GM18873 (cell line): ENCODE results near the gene EFHD1.

Source experiments
- ATAC-seq: cut with Tn5 transposase; IDR thresholded peaks from one replicate; pipeline ENCODE4 v1.9.1; 2021; ENCODE audit warnings: mild to moderate bottlenecking, moderate library complexity, moderate number of reproducible peaks; ENCODE audit not compliant: unreplicated experiment, low FRiP score

The EFHD1 gene, protein sequence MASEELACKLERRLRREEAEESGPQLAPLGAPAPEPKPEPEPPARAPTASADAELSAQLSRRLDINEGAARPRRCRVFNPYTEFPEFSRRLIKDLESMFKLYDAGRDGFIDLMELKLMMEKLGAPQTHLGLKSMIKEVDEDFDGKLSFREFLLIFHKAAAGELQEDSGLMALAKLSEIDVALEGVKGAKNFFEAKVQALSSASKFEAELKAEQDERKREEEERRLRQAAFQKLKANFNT

GRCh38 chr2:232633413-232634205 lies at the start of gene EFHD1:
EFHD1 (plus strand) TSS chr2:232633604; CDS start chr2:232633705, 101 bp downstream.
- ATAC-seq = no peak

DNA sequence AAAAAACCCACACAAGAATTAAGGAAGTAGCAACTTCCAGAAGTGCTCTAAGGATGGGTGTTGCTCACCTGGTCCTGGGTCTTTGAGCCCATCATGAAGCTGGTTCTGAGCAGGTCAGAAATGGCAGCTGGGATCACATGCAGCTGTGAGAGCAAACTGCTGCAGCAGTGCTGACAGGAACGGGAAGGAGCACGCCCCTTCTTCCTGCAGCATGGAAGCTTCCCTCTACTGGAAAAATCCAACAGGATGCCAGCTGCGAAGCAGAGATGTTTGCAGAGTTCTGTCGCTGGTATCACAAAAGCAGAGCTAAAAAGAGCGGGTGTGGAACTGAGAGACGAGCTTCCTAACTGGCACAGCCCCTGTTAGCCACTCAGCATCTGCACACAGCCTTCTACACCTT lies 49.2 kb upstream of the EFHD1 start:
- ATAC-seq = no peak

DNA sequence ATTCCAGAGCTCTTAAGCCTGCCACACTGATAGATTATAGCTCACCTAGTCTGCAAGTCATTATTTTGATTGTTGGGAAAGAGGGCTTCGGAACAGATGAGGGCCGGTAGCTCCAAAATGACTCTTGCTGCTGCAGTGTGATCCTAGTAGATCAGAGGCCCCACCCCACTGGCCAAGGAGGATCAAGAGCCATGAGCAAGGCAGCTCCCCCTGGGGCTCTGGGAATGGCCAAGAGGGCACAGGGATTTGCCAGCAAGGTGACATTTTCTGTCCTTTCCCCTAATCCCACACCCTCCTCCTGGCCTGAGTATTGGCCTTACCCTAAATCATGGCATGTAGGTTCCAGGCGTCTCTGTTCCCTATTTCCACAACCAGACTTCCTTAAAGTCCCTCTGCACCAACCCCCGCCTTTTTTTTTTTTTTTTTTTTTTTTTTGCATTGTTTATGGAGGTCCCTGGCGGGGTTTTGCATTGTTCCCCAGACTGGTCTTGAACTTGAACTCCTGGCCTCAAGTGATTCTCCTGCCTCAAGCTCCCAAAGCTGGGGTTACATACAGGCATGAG lies 46.4 kb upstream of the EFHD1 start:
- ATAC-seq = no peak

DNA sequence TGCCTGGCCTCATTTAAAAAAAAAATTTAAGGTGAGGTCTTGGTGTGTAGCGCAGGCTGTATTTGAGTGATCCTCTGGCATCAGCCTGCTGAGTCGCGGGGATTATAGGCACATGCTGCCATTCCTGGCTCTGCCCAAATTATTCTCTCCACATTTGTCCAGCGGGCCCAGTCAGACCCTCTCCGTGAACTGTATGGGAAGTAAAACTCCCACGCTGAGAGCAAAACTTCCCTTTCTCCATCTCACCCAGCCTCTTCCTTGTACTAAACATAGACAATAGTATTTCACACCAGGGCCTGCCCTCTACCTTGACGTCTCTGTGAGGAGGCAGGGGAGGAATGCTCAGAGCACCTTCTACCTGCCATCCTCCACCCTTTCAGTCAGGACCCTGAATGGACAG lies 45.9 kb upstream of the EFHD1 start:
- ATAC-seq = no peak

DNA sequence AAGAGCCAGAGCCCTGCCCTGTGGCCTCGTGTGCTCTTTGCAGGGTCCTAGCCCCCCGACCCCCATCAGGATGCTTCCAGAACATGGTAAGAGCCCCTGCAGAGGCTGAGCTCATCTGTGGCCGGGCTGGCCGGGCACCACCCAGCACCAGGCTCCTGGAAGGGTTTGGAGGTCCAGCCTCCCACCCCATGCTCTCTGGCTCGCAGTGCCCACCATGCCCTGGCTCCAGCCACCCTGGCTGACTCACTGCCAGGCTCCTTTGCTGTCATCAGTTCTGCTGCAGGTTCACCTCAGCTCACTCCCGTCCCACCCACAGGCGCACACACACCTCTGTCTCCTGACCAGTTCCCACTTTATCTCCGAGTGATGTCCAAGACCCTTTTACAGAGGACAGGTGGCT lies 45.4 kb upstream of the EFHD1 start:
- ATAC-seq = no peak

DNA sequence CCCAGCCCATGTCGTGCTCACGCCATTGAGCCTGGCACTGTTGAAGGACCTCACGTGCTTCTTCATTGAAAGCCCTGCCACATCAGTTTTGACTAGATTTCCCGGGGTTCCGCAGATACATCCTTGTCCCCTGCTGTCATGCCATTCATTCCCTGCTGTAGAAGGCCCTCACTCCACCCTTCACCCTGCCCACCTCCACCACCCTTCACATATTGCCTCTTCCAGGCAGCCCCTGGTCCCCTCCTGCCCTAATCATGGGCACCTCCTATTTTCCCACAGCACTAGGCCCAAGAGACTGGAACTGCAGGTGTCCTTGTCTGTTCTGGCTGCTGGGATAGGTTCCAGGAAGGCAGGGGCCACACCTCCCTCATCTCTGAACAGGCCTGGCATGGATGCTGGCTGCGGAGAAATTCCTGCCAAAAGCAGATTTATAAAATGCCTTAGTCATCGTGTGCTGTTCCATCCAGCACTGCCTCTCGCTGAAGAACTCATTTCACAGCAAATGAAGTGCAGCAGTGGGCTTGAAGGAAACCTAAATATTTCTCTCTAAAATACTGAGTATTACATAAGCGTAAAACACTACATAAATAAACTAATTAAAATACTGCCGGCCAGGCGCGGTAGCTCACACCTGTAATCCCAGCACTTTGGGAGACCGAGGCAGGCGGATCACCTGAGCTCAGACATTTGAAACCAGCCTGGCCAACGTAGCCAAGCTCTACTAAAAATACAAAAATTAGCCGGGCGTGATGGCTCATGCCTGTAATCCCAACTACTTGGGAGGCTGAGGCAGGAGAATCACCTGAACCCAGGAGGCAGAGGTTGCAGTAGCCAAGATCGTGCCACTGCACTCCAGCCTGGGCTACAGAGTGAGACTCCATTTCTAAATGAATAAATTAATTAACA lies 44.5 kb upstream of the EFHD1 start:
- no peak for ATAC-seq

GRCh38 chr2:232592772-232593395 lies 40.5 kb upstream of the EFHD1 start:
- no peak for ATAC-seq

DNA sequence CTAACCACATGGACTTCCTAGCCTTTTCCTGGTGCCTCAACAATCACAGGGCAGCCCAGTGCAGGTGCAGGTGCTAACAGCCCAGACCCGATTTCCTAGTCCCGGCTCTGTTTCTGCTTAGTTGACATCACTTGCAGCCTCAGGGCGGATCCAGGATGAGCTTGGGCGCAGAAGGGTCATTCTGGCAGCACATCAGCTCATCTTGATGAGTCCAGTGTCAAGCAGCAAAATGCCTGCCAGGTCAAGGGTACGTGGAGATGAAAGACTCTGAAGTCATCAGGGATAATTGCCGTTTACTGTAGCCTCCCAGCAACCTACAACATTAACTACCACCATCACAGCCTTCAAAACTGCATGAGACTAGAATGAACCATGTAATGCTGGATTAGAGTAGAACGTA lies 39.4 kb upstream of the EFHD1 start:
- no peak for ATAC-seq

- ATAC-seq = no peak
Measured at GRCh38 chr2:232597362-232598079, 35.9 kb upstream of the EFHD1 start.

- no peak for ATAC-seq
Measured at GRCh38 chr2:232598293-232598692, 35.1 kb upstream of the EFHD1 start.

DNA sequence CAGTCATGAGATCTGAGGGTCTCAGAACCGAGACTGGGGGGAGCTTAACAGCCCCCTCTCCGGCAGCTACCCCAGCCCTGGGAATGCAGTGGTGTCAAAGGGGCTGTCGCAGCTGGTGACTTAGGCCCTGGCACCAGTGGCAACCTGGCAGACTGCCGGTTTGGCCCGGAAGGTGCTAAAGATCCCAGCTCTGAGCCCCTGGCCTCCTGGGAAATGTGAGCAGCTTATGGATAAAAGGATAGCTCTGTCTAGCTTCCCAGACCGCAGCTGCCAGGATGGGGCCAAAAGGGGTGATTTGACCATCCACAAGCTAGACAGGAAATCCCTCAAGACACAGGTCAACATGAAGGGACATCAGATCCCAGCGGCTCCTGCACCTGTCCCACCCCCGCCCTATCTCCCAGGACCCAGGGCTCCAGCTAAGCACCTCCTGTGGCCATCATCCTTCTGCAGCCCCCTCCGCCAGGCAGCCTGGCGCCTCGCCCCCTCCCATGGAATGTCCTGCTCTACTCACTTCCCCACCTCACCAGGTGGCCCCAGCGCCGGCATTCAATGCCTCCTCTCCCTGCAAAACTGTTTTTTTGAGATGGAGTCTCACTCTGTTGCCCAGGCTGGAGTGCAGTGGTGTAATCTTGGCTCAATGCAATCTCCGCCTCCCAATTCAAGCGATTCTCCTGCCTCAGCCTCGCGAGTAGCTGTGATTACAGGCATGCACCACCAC lies 33.2 kb upstream of the EFHD1 start:
- no peak for ATAC-seq

GRCh38 chr2:232603283-232603682 lies 30.1 kb upstream of the EFHD1 start:
- no peak for ATAC-seq

DNA sequence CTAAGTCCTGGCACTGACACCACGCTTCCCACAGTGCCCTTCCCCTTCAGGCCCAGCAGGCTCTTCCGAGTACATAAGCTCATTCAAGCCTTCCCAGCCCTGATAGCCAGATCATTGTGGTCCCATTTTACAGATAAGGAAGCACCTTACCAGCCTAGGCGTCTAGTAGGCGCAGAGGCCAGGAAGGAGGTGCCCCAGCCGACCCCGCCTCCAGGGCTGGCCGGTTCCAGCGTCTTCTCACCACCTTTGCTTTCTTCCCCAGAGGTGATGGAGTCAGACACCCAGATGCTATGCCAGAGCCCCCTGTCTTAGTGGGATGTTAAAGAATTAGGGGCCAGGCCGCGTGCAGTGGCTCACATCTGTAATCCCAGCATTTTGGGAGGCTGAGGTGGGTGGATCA lies 28.9 kb upstream of the EFHD1 start:
- ATAC-seq = no peak

DNA sequence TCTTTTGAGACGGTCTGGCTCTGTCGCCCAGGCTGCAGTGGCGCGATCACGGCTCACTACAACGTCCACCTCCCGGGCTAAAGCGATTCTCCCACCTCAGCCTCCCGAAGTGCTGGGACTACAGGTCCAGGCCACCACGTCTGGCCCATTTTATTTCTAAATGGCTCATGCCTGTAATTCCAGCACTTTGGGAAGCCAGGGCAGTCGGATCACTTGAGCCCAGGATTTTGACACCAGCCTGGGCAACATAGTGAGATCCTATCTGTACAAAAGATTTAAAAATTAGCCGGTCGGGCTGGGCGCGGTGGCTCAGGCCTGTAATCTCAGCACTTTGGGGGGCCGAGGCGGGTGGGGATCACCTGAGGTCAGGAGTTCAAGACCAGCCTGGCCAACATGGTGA lies 26.4 kb upstream of the EFHD1 start:
- ATAC-seq = no peak

DNA sequence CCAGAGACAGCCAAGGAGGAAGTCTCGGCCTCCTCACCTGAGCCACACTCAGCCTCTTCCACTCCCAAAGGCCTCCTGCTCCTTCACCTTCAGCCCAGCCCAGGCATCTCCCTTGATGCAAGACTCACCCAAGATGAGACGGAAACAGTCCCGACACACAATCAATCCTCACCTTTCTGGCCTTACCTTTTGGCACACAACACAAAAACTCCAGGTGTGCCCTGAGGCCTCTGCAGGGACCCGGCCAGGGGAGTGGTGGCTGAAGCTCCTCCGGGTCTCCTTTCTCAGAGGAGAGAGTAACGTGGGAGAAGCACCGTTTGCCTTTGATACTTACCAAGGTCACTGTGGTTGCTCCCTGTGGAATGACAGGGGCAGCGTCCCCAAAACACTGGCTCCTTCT lies 23.8 kb upstream of the EFHD1 start:
- no peak for ATAC-seq

- no peak for ATAC-seq
Measured at GRCh38 chr2:232610081-232610480, 23.3 kb upstream of the EFHD1 start.

DNA sequence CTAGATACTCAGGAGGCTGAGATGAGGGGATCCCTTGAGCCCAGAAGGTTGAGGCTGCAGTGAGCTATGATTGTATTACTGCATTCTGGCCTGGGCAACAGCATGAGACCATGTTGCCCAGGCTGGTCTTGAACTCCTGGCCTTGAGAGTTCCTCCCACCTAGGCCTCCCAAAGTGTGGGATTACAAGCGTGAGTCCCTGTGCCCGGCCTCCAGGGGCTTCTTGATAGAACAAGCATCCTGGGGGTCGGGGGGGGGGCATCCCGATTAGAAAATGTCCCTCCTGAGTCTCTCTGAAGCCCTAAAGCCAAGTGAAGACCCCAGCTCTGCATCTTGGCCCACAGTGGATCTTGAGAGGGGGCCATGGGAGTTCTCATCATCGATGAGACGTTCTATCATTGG lies 22.3 kb upstream of the EFHD1 start:
- no peak for ATAC-seq

GRCh38 chr2:232611559-232612218 lies 21.7 kb upstream of the EFHD1 start:
- ATAC-seq = no peak
